ENCODE results near the gene MGAT4D. TPM values are rescaled to one million over a fixed set of nuclear protein-coding genes. Genes with fewer than 3 reads are reported as not detected.

Gene MGAT4D
- total RNA-seq, 1 experiment from 2014 or later = not detected

DNA sequence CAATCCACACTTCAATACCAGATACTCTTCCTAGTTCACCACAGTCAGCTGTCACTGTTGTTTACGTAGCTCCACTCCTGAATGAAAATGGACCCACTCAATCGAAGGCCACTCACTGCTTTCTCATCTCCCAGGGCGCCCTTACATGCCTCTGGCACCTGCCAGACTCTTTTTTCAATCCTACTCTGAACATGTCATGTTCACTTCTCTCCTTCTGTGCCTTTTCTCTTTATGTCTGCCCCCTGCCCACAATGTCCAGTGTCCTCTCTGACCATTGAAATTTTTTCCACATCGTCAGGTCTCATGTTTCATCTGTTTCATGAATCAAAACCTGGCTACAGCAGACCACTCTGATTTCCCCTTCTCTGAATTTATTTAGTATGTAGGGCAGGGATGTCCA lies 1.3 kb upstream of the MGAT4D start:
- ChIA-PET RAD21 (ENCODE audit: low non-redundant PET in 1 of 2, low total read pairs in 2 of 2, uncharacterized antibody in 2 of 2, unreplicated experiment in 2 of 2) (no interaction called here), POLR2A (no interaction called here), CTCF (no interaction called here)
- intact Hi-C loops (cut with micrococcal nuclease) = no loop called here
- no peak overlapping the region for H3K4me2 ChIP-seq (ENCODE audit: low read length)
- no peak for ATAC-seq
- no peaks in the 10 kb centered on the region for H3K36me3 ChIP-seq (ENCODE audit: control insufficient read depth in 1 of 2, insufficient read depth in 2 of 2, low read length in 2 of 2)
- TF ChIP-seq, protein P1, sequence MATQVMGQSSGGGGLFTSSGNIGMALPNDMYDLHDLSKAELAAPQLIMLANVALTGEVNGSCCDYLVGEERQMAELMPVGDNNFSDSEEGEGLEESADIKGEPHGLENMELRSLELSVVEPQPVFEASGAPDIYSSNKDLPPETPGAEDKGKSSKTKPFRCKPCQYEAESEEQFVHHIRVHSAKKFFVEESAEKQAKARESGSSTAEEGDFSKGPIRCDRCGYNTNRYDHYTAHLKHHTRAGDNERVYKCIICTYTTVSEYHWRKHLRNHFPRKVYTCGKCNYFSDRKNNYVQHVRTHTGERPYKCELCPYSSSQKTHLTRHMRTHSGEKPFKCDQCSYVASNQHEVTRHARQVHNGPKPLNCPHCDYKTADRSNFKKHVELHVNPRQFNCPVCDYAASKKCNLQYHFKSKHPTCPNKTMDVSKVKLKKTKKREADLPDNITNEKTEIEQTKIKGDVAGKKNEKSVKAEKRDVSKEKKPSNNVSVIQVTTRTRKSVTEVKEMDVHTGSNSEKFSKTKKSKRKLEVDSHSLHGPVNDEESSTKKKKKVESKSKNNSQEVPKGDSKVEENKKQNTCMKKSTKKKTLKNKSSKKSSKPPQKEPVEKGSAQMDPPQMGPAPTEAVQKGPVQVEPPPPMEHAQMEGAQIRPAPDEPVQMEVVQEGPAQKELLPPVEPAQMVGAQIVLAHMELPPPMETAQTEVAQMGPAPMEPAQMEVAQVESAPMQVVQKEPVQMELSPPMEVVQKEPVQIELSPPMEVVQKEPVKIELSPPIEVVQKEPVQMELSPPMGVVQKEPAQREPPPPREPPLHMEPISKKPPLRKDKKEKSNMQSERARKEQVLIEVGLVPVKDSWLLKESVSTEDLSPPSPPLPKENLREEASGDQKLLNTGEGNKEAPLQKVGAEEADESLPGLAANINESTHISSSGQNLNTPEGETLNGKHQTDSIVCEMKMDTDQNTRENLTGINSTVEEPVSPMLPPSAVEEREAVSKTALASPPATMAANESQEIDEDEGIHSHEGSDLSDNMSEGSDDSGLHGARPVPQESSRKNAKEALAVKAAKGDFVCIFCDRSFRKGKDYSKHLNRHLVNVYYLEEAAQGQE (IDR thresholded peaks at IDR 0.05; ENCODE audit: low read depth) = no peak
- TF ChIP-seq, protein P2, sequence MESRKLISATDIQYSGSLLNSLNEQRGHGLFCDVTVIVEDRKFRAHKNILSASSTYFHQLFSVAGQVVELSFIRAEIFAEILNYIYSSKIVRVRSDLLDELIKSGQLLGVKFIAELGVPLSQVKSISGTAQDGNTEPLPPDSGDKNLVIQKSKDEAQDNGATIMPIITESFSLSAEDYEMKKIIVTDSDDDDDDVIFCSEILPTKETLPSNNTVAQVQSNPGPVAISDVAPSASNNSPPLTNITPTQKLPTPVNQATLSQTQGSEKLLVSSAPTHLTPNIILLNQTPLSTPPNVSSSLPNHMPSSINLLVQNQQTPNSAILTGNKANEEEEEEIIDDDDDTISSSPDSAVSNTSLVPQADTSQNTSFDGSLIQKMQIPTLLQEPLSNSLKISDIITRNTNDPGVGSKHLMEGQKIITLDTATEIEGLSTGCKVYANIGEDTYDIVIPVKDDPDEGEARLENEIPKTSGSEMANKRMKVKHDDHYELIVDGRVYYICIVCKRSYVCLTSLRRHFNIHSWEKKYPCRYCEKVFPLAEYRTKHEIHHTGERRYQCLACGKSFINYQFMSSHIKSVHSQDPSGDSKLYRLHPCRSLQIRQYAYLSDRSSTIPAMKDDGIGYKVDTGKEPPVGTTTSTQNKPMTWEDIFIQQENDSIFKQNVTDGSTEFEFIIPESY (IDR thresholded peaks at IDR 0.05; ENCODE audit: extremely low read depth, insufficient replicate concordance, low read length) = no peak
- TF ChIP-seq, protein P3, sequence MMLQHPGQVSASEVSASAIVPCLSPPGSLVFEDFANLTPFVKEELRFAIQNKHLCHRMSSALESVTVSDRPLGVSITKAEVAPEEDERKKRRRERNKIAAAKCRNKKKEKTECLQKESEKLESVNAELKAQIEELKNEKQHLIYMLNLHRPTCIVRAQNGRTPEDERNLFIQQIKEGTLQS (IDR thresholded peaks at IDR 0.05) = no peak
- TF ChIP-seq ZFX (IDR thresholded peaks at IDR 0.05) (no peak), YY1 (IDR thresholded peaks at IDR 0.05; ENCODE audit: extremely low read depth, insufficient replicate concordance, low read depth, low read length) (no peak), CEBPB (IDR thresholded peaks at IDR 0.05; ENCODE audit: low read depth) (no peak), RAD21 (IDR thresholded peaks at IDR 0.05; ENCODE audit: low read depth) (no peak), EZH2 (IDR thresholded peaks at IDR 0.05) (no peak), SIN3A (IDR thresholded peaks at IDR 0.05; ENCODE audit: low read depth) (no peak), EZH2phosphoT487 (IDR thresholded peaks at IDR 0.05; ENCODE audit: borderline replicate concordance) (no peak), FOSL1 (IDR thresholded peaks at IDR 0.05; ENCODE audit: low read depth) (no peak), TCF7L2 (IDR thresholded peaks at IDR 0.05; ENCODE audit: borderline replicate concordance, extremely low read depth, insufficient read depth, insufficient read length) (no peak), ELF1 (IDR thresholded peaks at IDR 0.05; ENCODE audit: borderline replicate concordance, low read depth) (no peak), SP1 (IDR thresholded peaks at IDR 0.05; ENCODE audit: low read depth) (no peak), SRF (IDR thresholded peaks at IDR 0.05; ENCODE audit: low read depth) (no peak), JUND (IDR thresholded peaks at IDR 0.05) (no peak)
- TF ChIP-seq, protein P4, sequence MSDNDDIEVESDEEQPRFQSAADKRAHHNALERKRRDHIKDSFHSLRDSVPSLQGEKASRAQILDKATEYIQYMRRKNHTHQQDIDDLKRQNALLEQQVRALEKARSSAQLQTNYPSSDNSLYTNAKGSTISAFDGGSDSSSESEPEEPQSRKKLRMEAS (IDR thresholded peaks at IDR 0.05) = no peak
- no TSS peak for BruUV-seq (replicated peaks)
- H4K20me1 ChIP-seq (ENCODE audit: insufficient read depth) = no peaks in the 10 kb centered on the region
- H3K4me3 ChIP-seq (replicated peaks in 1 of 2; ENCODE audit: low read depth in 1 of 2, low read length in 2 of 2) = no peak overlapping the region
- H3K4me1 ChIP-seq (ENCODE audit: control insufficient read depth in 1 of 2, insufficient read depth in 2 of 2, low read length in 2 of 2) = no peaks in the 10 kb centered on the region
- H3K27ac ChIP-seq (ENCODE audit: low read depth, low read length) = no peak overlapping the region
- no peak overlapping the region for H2AFZ ChIP-seq (ENCODE audit: low read depth, low read length, poor library complexity, severe bottlenecking)
- no peak overlapping the region for H3K9ac ChIP-seq (ENCODE audit: low read length)
- H3K9me3 ChIP-seq (ENCODE audit: control insufficient read depth in 1 of 2, insufficient read depth in 1 of 2, low read depth in 1 of 2, low read length in 2 of 2) = no peaks in the 10 kb centered on the region
- no peaks in the 10 kb centered on the region for H3K9me2 ChIP-seq (ENCODE audit: insufficient read depth)
- no peaks in the 10 kb centered on the region for H3K79me2 ChIP-seq (ENCODE audit: insufficient read depth, low read length)
- H3K27me3 ChIP-seq (ENCODE audit: insufficient read depth, low read length) = no peaks in the 10 kb centered on the region
- DNase-seq (ENCODE audit: low read depth, low spot score) = no peak

All from HCT116 (cell line).